GM23248 (cell line): Measurements from ENCODE around the gene GDF10.

Experiments used
- EZH2 ChIP-seq: fragments of 200-600 bp; sonication (generic); IDR thresholded peaks from 2 replicates; pipeline ENCODE4 v1.6.1; 2018; ENCODE audit warnings: antibody characterized with exemption, mild to moderate bottlenecking; ENCODE audit not compliant: insufficient read depth, poor library complexity, severe bottlenecking
- EZH2phosphoT487 ChIP-seq: fragments of 200-600 bp; sonication (generic); IDR thresholded peaks from 2 replicates; pipeline ENCODE4 v1.6.1; 2018; ENCODE audit warnings: antibody characterized with exemption, moderate library complexity, mild to moderate bottlenecking, low read depth; ENCODE audit not compliant: insufficient read depth

DNA sequence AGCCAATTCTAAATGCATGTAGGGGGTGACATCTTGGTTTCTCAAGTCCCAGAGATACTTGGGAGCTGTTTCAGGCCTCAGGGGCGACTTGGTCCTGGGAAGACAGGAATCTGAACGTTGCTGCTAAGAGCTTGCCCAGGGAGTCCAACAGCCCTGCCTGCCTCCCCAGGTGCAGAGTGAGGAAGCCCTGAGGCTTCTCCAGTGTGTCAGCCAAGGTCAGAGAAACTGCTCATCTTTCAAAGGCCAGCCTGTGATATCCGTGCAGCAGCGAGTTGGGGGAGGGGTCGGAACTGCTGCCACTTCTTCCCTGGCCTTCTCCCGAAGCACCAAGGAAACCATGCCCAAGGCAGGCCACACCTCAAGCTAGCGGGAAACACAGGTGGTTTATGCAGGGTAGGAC is 32.0 kb downstream of the GDF10 start:
- TF ChIP-seq EZH2phosphoT487: no peak
- TF ChIP-seq EZH2: no peak
